AG09309 (cell line): ENCODE measurements around the gene SPANXN5.
"Not testable (repeated sequence)": the region's sequence is repeated elsewhere in the genome, so short reads cannot be mapped to it uniquely, and the experiment has no call there.

Experiments used
- DNase-seq: peaks from one replicate; pipeline ENCODE4 v3.0.0-alpha.2; 2010; ENCODE audit warnings: low read depth
- H3K4me3 ChIP-seq: 2 replicates; pipeline ENCODE4 v1.5.1; 2011; ENCODE audit warnings: mild to moderate bottlenecking, low read depth, low read length, moderate library complexity; ENCODE audit not compliant: control insufficient read depth
- CTCF ChIP-seq: IDR thresholded peaks from 2 replicates; pipeline ENCODE4 v1.5.1; 2011; ENCODE audit warnings: mild to moderate bottlenecking, low read depth, low read length, inconsistent platforms; ENCODE audit not compliant: insufficient read depth, control insufficient read depth; ENCODE audit errors: missing control alignments

Gene SPANXN5

GRCh38 chrX:52811065-52811625 is 13.9 kb upstream of the SPANXN5 start, which contains the start of gene XAGE5:
Gene XAGE5, plus strand, starts transcription at chrX:52811287. Its CDS starts 1,280 bp downstream, at chrX:52812567.
- H3K4me3 ChIP-seq, result no peak within 1 kb of the TSS
- no peak for TF ChIP-seq CTCF
- DNase-seq, result no peak

- H3K4me3 ChIP-seq, DNase-seq: not testable (repeated sequence)
These were observed 7.6 kb upstream of the SPANXN5 start for GRCh38 chrX:52804876-52805275.

- H3K4me3 ChIP-seq, DNase-seq: not testable (repeated sequence)
These were observed 23.7 kb downstream of the SPANXN5 start for GRCh38 chrX:52773504-52773903.

GRCh38 chrX:52765983-52766382 is 31.2 kb downstream of the SPANXN5 start:
- H3K4me3 ChIP-seq, DNase-seq: not testable (repeated sequence)

GRCh38 chrX:52750952-52751351 is 46.3 kb downstream of the SPANXN5 start, which contains the start of gene SSX2B:
Gene SSX2B, plus strand, starts transcription at chrX:52751252. Its CDS starts 1,429 bp downstream, at chrX:52752681.
- not testable (repeated sequence) for DNase-seq, H3K4me3 ChIP-seq
